Testis (tissue), 2 donors: ENCODE measurements around the gene ATG5.
"Not testable (repeated sequence)": the region's sequence is repeated elsewhere in the genome, so short reads cannot be mapped to it uniquely, and the experiment has no call there.

Experiments used
- CTCF ChIP-seq, 3 experiments: fragments of 450-650 bp in 2 of 3; fragments of 200-600 bp in 1 of 3; sonication (generic) in 1 of 3; IDR thresholded peaks; one replicate each; pipeline ENCODE4 v1.5.1; 2016 to 2019; ENCODE audit warnings: antibody characterized with exemption in 3 of 3, mild to moderate bottlenecking in 2 of 3, moderate library complexity in 1 of 3
- POLR2A ChIP-seq: fragments of 450-650 bp; IDR thresholded peaks from one replicate; pipeline ENCODE4 v1.6.1; 2017; ENCODE audit warnings: antibody characterized with exemption, mild to moderate bottlenecking, moderate library complexity

- not testable (repeated sequence) for TF ChIP-seq CTCF (IDR thresholded peaks at IDR 0.05); POLR2A
Observed at GRCh38 chr6:106152476-106152875, 173.1 kb downstream of the ATG5 start.
